Prostate gland (tissue), 2 donors: Measurements from ENCODE around the gene MED29.

ENCODE experiments used
- POLR2A ChIP-seq: fragments of 450-650 bp; IDR thresholded peaks from one replicate; pipeline ENCODE4 v1.6.1; 2016; ENCODE audit warnings: antibody characterized with exemption, mild to moderate bottlenecking
- TF ChIP-seq, protein P1 (sequence below), 4 experiments: fragments of 200-600 bp in 2 of 4; fragments of 450-650 bp in 2 of 4; sonication (generic) in 2 of 4; IDR thresholded peaks; 1 replicate in 3 of 4; 2 replicates in 1 of 4; pipeline ENCODE4 v1.5.1; 2016 to 2019; ENCODE audit warnings: antibody characterized with exemption in 4 of 4, mild to moderate bottlenecking in 2 of 4, moderate library complexity in 2 of 4

DNA sequence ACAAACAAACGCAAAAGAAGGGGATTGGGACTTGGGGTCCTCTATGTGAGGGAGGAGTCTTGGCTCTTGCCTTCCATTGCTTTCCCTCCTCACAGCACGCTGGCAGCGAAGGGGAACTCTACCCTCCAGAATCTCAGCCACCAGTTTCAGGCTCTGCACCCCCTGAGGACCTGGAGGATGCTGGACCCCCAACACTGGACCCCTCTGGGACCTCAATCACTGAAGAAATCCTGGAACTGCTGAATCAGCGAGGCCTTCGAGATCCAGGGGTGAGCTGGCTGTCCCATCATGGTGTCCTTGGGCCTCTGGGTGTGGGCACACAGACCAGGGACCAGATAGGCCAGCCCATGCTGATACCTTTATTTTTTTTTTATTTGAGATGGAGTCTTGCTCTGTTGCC, 30.8 kb downstream of the MED29 start:
- TF ChIP-seq, protein P1, sequence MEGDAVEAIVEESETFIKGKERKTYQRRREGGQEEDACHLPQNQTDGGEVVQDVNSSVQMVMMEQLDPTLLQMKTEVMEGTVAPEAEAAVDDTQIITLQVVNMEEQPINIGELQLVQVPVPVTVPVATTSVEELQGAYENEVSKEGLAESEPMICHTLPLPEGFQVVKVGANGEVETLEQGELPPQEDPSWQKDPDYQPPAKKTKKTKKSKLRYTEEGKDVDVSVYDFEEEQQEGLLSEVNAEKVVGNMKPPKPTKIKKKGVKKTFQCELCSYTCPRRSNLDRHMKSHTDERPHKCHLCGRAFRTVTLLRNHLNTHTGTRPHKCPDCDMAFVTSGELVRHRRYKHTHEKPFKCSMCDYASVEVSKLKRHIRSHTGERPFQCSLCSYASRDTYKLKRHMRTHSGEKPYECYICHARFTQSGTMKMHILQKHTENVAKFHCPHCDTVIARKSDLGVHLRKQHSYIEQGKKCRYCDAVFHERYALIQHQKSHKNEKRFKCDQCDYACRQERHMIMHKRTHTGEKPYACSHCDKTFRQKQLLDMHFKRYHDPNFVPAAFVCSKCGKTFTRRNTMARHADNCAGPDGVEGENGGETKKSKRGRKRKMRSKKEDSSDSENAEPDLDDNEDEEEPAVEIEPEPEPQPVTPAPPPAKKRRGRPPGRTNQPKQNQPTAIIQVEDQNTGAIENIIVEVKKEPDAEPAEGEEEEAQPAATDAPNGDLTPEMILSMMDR (IDR thresholded peaks at IDR 0.05) = no peak
- no peak for TF ChIP-seq POLR2A
